K562 (cell line): ENCODE measurements around the gene C6orf62. TPM values are rescaled to one million over a fixed set of nuclear protein-coding genes. Genes with fewer than 3 reads are reported as not detected.
A peak's percentile ranks its signal among the peaks of the same experiment; 100 is the strongest.

Source experiments
- ATAC-seq: fragments of 200-7000 bp; cut with Tn5 transposase; 3 replicates; pipeline ENCODE4 v1.9.1; 2020; ENCODE audit warnings: moderate library complexity
- BruUV-seq: library from RNA; stranded (reverse); fragments of 400-500 nt; replicated peaks from 2 replicates; lab custom pipeline; 2021; lab: Mats Ljungman, UMichigan
- CTCF ChIA-PET: fragments of 300-600 bp; formaldehyde crosslinking; extraction: SDS; loops from one replicate; lab custom pipeline; 2021; ENCODE audit warnings: low intra/inter-chr PET ratio; lab: Yijun Ruan, JAX
- POLR2A ChIA-PET: fragments of 300-600, 350-650 bp; sonication (Branson Sonifier 250); formaldehyde crosslinking; extraction: SDS; loops from one replicate; lab custom pipeline; 2021; ENCODE audit warnings: antibody characterized with exemption, inconsistent platforms; lab: Yijun Ruan, JAX
- DNase-seq, 4 experiments: peaks; one replicate each; pipeline versions ENCODE4 v3.0.0 to v3.0.0-alpha.2; 2011 to 2018; ENCODE audit warnings: low spot score in 3 of 4, mixed read lengths in 3 of 4; ENCODE audit errors: extremely low read depth in 1 of 4
- FAIRE-seq: peaks from 2 replicates; lab custom pipeline; 2011; peaks lifted over from hg19 to GRCh38; lab: Jason Lieb, UNC
- H2AFZ ChIP-seq: 2 replicates; pipeline ENCODE4 v1.6.0; 2011; ENCODE audit warnings: low read depth, low read length, control low read depth, inconsistent platforms
- H3K27ac ChIP-seq: fragments of 200-600 bp; 3 replicates; pipeline ENCODE4 v1.8.0; 2011; ENCODE audit warnings: low read depth, mild to moderate bottlenecking, control low read depth, inconsistent platforms, low read length, moderate library complexity, mixed read lengths; ENCODE audit errors: extremely low read depth
- H3K27me3 ChIP-seq, 2 experiments: fragments of 300-600 bp in 1 of 2; 2 replicates in 1 of 2; 3 replicates in 1 of 2; pipeline versions ENCODE4 v1.6.0 to v1.8.0; 2011; ENCODE audit warnings: inconsistent platforms in 2 of 2, low read length in 2 of 2, mild to moderate bottlenecking in 1 of 2, mixed read lengths in 1 of 2, moderate library complexity in 1 of 2; ENCODE audit not compliant: control insufficient read depth in 2 of 2, insufficient read depth in 2 of 2
- H3K36me3 ChIP-seq: fragments of 300-600 bp; 3 replicates; pipeline ENCODE4 v1.8.0; 2011; ENCODE audit warnings: mild to moderate bottlenecking, low read length, inconsistent platforms; ENCODE audit not compliant: control insufficient read depth, insufficient read depth
- H3K4me1 ChIP-seq, 2 experiments: fragments of 200-600 bp in 1 of 2; replicated peaks in 1 of 2; 2 replicates in 1 of 2; 3 replicates in 1 of 2; pipeline versions ENCODE4 v1.5.1 to v1.8.0; 2011; ENCODE audit warnings: inconsistent platforms in 2 of 2, low read length in 2 of 2, mild to moderate bottlenecking in 1 of 2, mixed read lengths in 1 of 2, moderate library complexity in 1 of 2; ENCODE audit not compliant: control insufficient read depth in 2 of 2, insufficient read depth in 2 of 2
- H3K4me2 ChIP-seq: 2 replicates; pipeline ENCODE4 v1.6.1; 2011; ENCODE audit warnings: low read length, control low read depth, inconsistent platforms, mixed read lengths; ENCODE audit not compliant: insufficient read depth
- H3K4me3 ChIP-seq: fragments of 200-600 bp; sonication (generic), shearing (Covaris generic); 2 replicates; pipeline ENCODE4 v1.5.1; 2016; ENCODE audit warnings: control low read depth, inconsistent platforms
- H3K79me2 ChIP-seq: fragments of 200-600 bp; 3 replicates; pipeline ENCODE4 v1.8.0; 2011; ENCODE audit warnings: low read length, inconsistent platforms; ENCODE audit not compliant: control insufficient read depth, insufficient read depth
- H3K9ac ChIP-seq, 2 experiments: 2 replicates each; pipeline versions ENCODE4 v1.6.0 to v1.6.1; 2011; ENCODE audit warnings: low read depth in 2 of 2, low read length in 2 of 2, control low read depth in 1 of 2, inconsistent platforms in 1 of 2, mild to moderate bottlenecking in 1 of 2, mixed read lengths in 1 of 2; ENCODE audit not compliant: insufficient read depth in 1 of 2
- H3K9me1 ChIP-seq: one replicate; pipeline ENCODE4 v1.6.0; 2011; ENCODE audit warnings: inconsistent platforms, mild to moderate bottlenecking, low read length, moderate library complexity; ENCODE audit not compliant: control insufficient read depth, insufficient read depth
- H3K9me3 ChIP-seq: replicated peaks from 2 replicates; pipeline ENCODE4 v1.5.1; 2011; ENCODE audit warnings: low read depth, low read length, inconsistent platforms; ENCODE audit not compliant: control insufficient read depth, insufficient read depth
- H4K20me1 ChIP-seq: replicated peaks from 2 replicates; pipeline ENCODE4 v1.6.1; 2011; ENCODE audit warnings: low read length, inconsistent platforms, mixed read lengths; ENCODE audit not compliant: control insufficient read depth, insufficient read depth
- ATF1 ChIP-seq, 2 experiments: fragments of 450-650 bp in 1 of 2; IDR thresholded peaks; 2 replicates each; pipeline ENCODE4 v1.6.1; 2016; ENCODE audit warnings: missing compliant biosample characterization in 1 of 2, missing genetic modification characterization in 1 of 2
- CCAR2 ChIP-seq: fragments of 200-400 bp; formaldehyde crosslinking; IDR thresholded peaks from 2 replicates; pipeline ENCODE4 v1.6.1; 2017; ENCODE audit warnings: mild to moderate bottlenecking, low read depth, low read length
- EP300 ChIP-seq: IDR thresholded peaks from 2 replicates; pipeline ENCODE4 v1.6.1; 2012; ENCODE audit warnings: low read length, improper control_type of control experiment
- ERF ChIP-seq: fragments of 450-650 bp; formaldehyde crosslinking; IDR thresholded peaks from 2 replicates; pipeline ENCODE4 v1.4.0; 2020; ENCODE audit warnings: mild to moderate bottlenecking, mixed read lengths
- ZKSCAN1 ChIP-seq: fragments of 150-350 bp; IDR thresholded peaks from 2 replicates; pipeline ENCODE4 v1.6.1; 2016; ENCODE audit warnings: low read depth, low read length
- ZNF699 ChIP-seq: fragments of 250-450 bp; sonication (Bioruptor Pico); IDR thresholded peaks from 2 replicates; pipeline ENCODE4 v1.8.0; 2021; ENCODE audit warnings: mild to moderate bottlenecking, moderate library complexity; ENCODE audit not compliant: insufficient replicate concordance
- WGBS: fragments of 100-300 bp; shearing (Covaris generic); methylation state at CpG from one replicate; pipeline ENCODE4 v1.1.6; 2016; ENCODE audit warnings: low coverage, mixed read lengths; ENCODE audit not compliant: insufficient coverage; ENCODE audit errors: missing lambda C conversion rate; 5-methylcytosine and 5-hydroxymethylcytosine counted together
- in situ Hi-C: fragments of 300-500 bp; cut with MboI; formaldehyde crosslinking; loops from 4 replicates; pipeline ENCODE4 v1.15.0; 2018; ENCODE audit warnings: inconsistent platforms, mixed read lengths
- intact Hi-C: fragments of 100-400 bp; cut with micrococcal nuclease; formaldehyde crosslinking; loops from 2 replicates; pipeline ENCODE4 v1.14.2; 2022
- polyA plus RNA-seq, 8 experiments: library from polyadenylated mRNA; depleted of rRNA in 4 of 8; stranded (reverse) in 5 of 8; unstranded in 3 of 8; fragments of >200 nt; fragmentation: Nextera tagmentation in 2 of 8; fragmentation: Illumina TruSeq in 1 of 8; extraction: Ambion mirVana in 2 of 8; extraction: Trizol in 1 of 8; gene quantifications; 2 replicates each; pipeline versions ENCODE4 v1.2.1 to v1.2.3, GENCODE V29; 2011 to 2014; ENCODE audit warnings: inconsistent platforms in 1 of 8, missing spikeins in 1 of 8
- total RNA-seq, 7 experiments: library from RNA; depleted of rRNA in 6 of 7; stranded (reverse); fragments of >200 nt in 6 of 7; fragmentation: Illumina TruSeq in 2 of 7; extraction: Trizol in 2 of 7; gene quantifications; 2 replicates each; pipeline versions ENCODE4 v1.2.1 to v1.2.3, GENCODE V29; 2011 to 2021; ENCODE audit warnings: low replicate concordance in 1 of 7
- TF ChIP-seq, protein P1 (sequence below): IDR thresholded peaks from 2 replicates; pipeline ENCODE4 v1.6.1; 2011; ENCODE audit not compliant: insufficient read length; ENCODE audit errors: extremely low read depth

C6orf62 gene
- total and polyA plus RNA-seq, 9 of the 15 experiments (the other 6 are each of a cell fraction or from before 2014, with no cell fraction given): 48.5 to 579 (median 111) TPM

DNA sequence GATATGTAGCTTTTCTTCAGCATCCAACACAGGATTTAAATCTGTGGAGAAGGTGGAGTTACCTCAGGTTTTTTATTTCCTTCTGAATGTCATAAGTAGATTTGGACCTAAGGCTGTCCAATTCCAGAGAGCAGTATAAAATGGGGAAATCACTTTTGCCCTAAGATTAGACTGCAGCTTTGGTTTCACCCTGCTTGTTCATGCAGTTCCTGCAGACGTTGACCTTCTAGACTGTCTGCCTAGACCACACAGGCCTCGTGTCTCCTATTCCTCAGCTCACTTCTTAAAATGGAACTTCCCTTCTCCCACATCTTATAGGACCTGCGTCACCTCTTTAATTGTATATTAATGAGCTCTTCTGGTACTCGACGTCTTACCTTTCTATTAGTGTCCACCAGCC lies 26.0 kb upstream of the C6orf62 start:
- peak overlapping the region; percentile 53 for H2AFZ ChIP-seq
- H4K20me1 ChIP-seq: no peaks in the 10 kb centered on the region
- H3K27me3 ChIP-seq: 0 out of 5 replicates have a peak, but pooled peaks cover 0 to 4% of the 10 kb centered on the region in 2 experiments
- intact Hi-C loops (no loop called here), in situ Hi-C loops (no loop called here)
- ATAC-seq (no peak; the same call in 2 of the 3 replicates), DNase-seq (no peak), FAIRE-seq (no peak)
- WGBS: 35% methylated on average over 5 of the region's 5 CpGs
- H3K79me2 ChIP-seq: no peaks in the 10 kb centered on the region
- no TSS peak for BruUV-seq
- no peak overlapping the region for H3K4me2 ChIP-seq
- no peaks in the 10 kb centered on the region for H3K9me1 ChIP-seq
- TF ChIP-seq ZNF699 (no peak), ZKSCAN1 (no peak), ERF (CRISPR knock-in tag) (no peak), EP300 (no peak), CCAR2 (no peak), ATF1 (CRISPR knock-in tag; IDR thresholded peaks at IDR 0.05) (no peak), ATF1 (tag; IDR thresholded peaks at IDR 0.05) (no peak)
- TF ChIP-seq, protein P1, sequence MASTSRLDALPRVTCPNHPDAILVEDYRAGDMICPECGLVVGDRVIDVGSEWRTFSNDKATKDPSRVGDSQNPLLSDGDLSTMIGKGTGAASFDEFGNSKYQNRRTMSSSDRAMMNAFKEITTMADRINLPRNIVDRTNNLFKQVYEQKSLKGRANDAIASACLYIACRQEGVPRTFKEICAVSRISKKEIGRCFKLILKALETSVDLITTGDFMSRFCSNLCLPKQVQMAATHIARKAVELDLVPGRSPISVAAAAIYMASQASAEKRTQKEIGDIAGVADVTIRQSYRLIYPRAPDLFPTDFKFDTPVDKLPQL: no peak
- H3K9ac ChIP-seq: no peak overlapping the region
- H3K9me3 ChIP-seq: no peaks in the 10 kb centered on the region
- no peak overlapping the region for H3K27ac ChIP-seq
- H3K36me3 ChIP-seq: no peaks in the 10 kb centered on the region
- ChIA-PET POLR2A (interaction anchor here (1.0 to 1.4 kb wide), 3 partner anchors 10 to 41 kb away, joined by 3 to 4 read pairs (median 3); no protein-coding TSS in a partner anchor), CTCF (no interaction called here)
- H3K4me1 ChIP-seq: peaks cover 0 to 14% of the 10 kb centered on the region in 2 experiments; a peak in 3 of 5 replicates
- no peak overlapping the region for H3K4me3 ChIP-seq
